GM18861 (cell line): Measurements from ENCODE around the gene UBFD1.
"Not testable (repeated sequence)": the region's sequence is repeated elsewhere in the genome, so short reads cannot be mapped to it uniquely, and the experiment has no call there.

Experiments
- ATAC-seq: cut with Tn5 transposase; IDR thresholded peaks from one replicate; pipeline ENCODE4 v1.9.1; 2021; ENCODE audit not compliant: unreplicated experiment

UBFD1 gene

GRCh38 chr16:23597003-23597756, 39.7 kb downstream of the UBFD1 start:
- ATAC-seq, result peak; percentile 38

- ATAC-seq, result no peak
Measured at GRCh38 chr16:23607726-23608125, 50.2 kb downstream of the UBFD1 start.

GRCh38 chr16:23608194-23608593, 50.7 kb downstream of the UBFD1 start:
- ATAC-seq, result no peak

GRCh38 chr16:23609929-23610328, 52.4 kb downstream of the UBFD1 start:
- no peak for ATAC-seq

- not testable (repeated sequence) for ATAC-seq
Measured at GRCh38 chr16:23610905-23611304, 53.4 kb downstream of the UBFD1 start.

GRCh38 chr16:23611936-23612335, 54.4 kb downstream of the UBFD1 start:
- no peak for ATAC-seq

- no peak for ATAC-seq
Measured at GRCh38 chr16:23615805-23616204, 58.3 kb downstream of the UBFD1 start.
